HepG2 (cell line): ENCODE measurements around the gene ZNF556. TPM values are rescaled to one million over a fixed set of nuclear protein-coding genes. Genes with fewer than 3 reads are reported as not detected.

Experiments used
- ADNP ChIP-seq: sonication (generic); formaldehyde crosslinking; IDR thresholded peaks from 2 replicates; pipeline ENCODE4 v1.4.0; 2020; ENCODE audit warnings: missing genetic modification reagents
- BCLAF1 ChIP-seq: fragments of 450-650 bp; IDR thresholded peaks from 2 replicates; pipeline ENCODE4 v1.6.1; 2017; ENCODE audit warnings: mild to moderate bottlenecking
- ETV6 ChIP-seq: sonication (generic); formaldehyde crosslinking; conservative IDR thresholded peaks from 2 replicates; pipeline ENCODE4 v1.4.0; 2020; ENCODE audit warnings: missing genetic modification reagents
- HMGXB3 ChIP-seq: sonication (generic); formaldehyde crosslinking; IDR thresholded peaks from 2 replicates; pipeline ENCODE4 v1.4.0; 2020; ENCODE audit warnings: missing genetic modification reagents, borderline replicate concordance
- PAWR ChIP-seq: sonication (generic); formaldehyde crosslinking; IDR thresholded peaks from 2 replicates; pipeline ENCODE4 v1.4.0; 2020; ENCODE audit warnings: missing genetic modification reagents, mild to moderate bottlenecking, borderline replicate concordance
- SNRNP70 ChIP-seq: fragments of 200-400 bp; formaldehyde crosslinking; IDR thresholded peaks from 2 replicates; pipeline ENCODE4 v1.6.1; 2017; ENCODE audit warnings: mild to moderate bottlenecking, low read depth, low read length, moderate library complexity
- TBL1XR1 ChIP-seq: fragments of 150-350 bp; IDR thresholded peaks from 2 replicates; pipeline ENCODE4 v1.6.1; 2014; ENCODE audit warnings: borderline replicate concordance, low read length; ENCODE audit not compliant: partially characterized antibody
- TEAD2 ChIP-seq: sonication (generic); formaldehyde crosslinking; IDR thresholded peaks from 2 replicates; pipeline ENCODE4 v1.9.0; 2021; ENCODE audit warnings: missing genetic modification reagents
- TEAD3 ChIP-seq: optimal IDR thresholded peaks from 2 replicates; pipeline ENCODE3; 2016; ENCODE audit warnings: borderline replicate concordance
- TOE1 ChIP-seq: sonication (generic); formaldehyde crosslinking; IDR thresholded peaks from 2 replicates; pipeline ENCODE4 v1.4.0; 2020; ENCODE audit warnings: mild to moderate bottlenecking, missing genetic modification reagents
- ZNF207 ChIP-seq: fragments of 450-650 bp; IDR thresholded peaks from 2 replicates; pipeline ENCODE4 v1.6.1; 2016; ENCODE audit warnings: antibody characterized with exemption, borderline replicate concordance
- ZNF33A ChIP-seq: sonication (generic); formaldehyde crosslinking; IDR thresholded peaks from 2 replicates; pipeline ENCODE4 v1.5.1; 2020; ENCODE audit warnings: missing genetic modification reagents, mild to moderate bottlenecking, moderate library complexity, borderline replicate concordance
- ZNF430 ChIP-seq: sonication (generic); formaldehyde crosslinking; IDR thresholded peaks from 2 replicates; pipeline ENCODE4 v1.9.0; 2021; ENCODE audit warnings: mild to moderate bottlenecking, missing genetic modification reagents
- ZNF441 ChIP-seq: sonication (generic); formaldehyde crosslinking; IDR thresholded peaks from 2 replicates; pipeline ENCODE4 v1.7.0; 2021; ENCODE audit warnings: missing genetic modification reagents, borderline replicate concordance
- ZNF513 ChIP-seq: sonication (generic); formaldehyde crosslinking; conservative IDR thresholded peaks from 2 replicates; pipeline ENCODE4 v1.5.0; 2020; ENCODE audit warnings: missing genetic modification reagents
- ZNF557 ChIP-seq: sonication (generic); formaldehyde crosslinking; IDR thresholded peaks from 2 replicates; pipeline ENCODE4 v1.4.0; 2020; ENCODE audit warnings: missing genetic modification reagents
- ZNF567 ChIP-seq: sonication (generic); formaldehyde crosslinking; IDR thresholded peaks from 2 replicates; pipeline ENCODE4 v1.8.1; 2023; ENCODE audit warnings: mild to moderate bottlenecking, missing genetic modification reagents, borderline replicate concordance
- ZNF724P ChIP-seq: sonication (generic); formaldehyde crosslinking; IDR thresholded peaks from 2 replicates; pipeline ENCODE4 v1.8.0; 2022; ENCODE audit warnings: missing genetic modification reagents, borderline replicate concordance
- ZNF749 ChIP-seq: sonication (generic); formaldehyde crosslinking; IDR thresholded peaks from 2 replicates; pipeline ENCODE4 v1.8.0; 2022; ENCODE audit warnings: mild to moderate bottlenecking, missing genetic modification reagents, moderate library complexity, borderline replicate concordance
- ZNF879 ChIP-seq: sonication (generic); formaldehyde crosslinking; IDR thresholded peaks from 2 replicates; pipeline ENCODE4 v1.8.1; 2023; ENCODE audit warnings: missing genetic modification reagents
- polyA plus RNA-seq, 8 experiments: library from polyadenylated mRNA; depleted of rRNA in 3 of 8; stranded (reverse) in 7 of 8; unstranded in 1 of 8; fragments of >200 nt; fragmentation: Illumina TruSeq in 4 of 8; extraction: Trizol in 4 of 8; gene quantifications; 2 replicates each; pipeline versions ENCODE4 v1.2.1 to v1.2.3, GENCODE V29; 2011 to 2016; ENCODE audit warnings: low read depth in 4 of 8, missing spikeins in 1 of 8, mixed read lengths in 1 of 8; ENCODE audit not compliant: insufficient read depth in 1 of 8
- total RNA-seq, 5 experiments: library from RNA; depleted of rRNA; stranded (reverse); fragments of >200 nt; fragmentation: Illumina TruSeq; extraction: Trizol; gene quantifications; 2 replicates each; pipeline ENCODE4 v1.2.3, GENCODE V29; 2016; ENCODE audit warnings: low read depth in 1 of 5

Gene ZNF556
- total and polyA plus RNA-seq, 2 of the 13 experiments (the other 11 are each of a cell fraction or from before 2014, with no cell fraction given) = 4.2 to 28.6 TPM

- no peak for TF ChIP-seq ZNF513 (CRISPR knock-in tag)
- TF ChIP-seq TEAD2 = no peak
- TF ChIP-seq TBL1XR1 = no peak
- no peak for TF ChIP-seq ZNF567 (CRISPR knock-in tag)
- no peak for TF ChIP-seq ZNF207
- TF ChIP-seq BCLAF1 = no peak
- TF ChIP-seq HMGXB3 (CRISPR knock-in tag) = peak; percentile 98
- no peak for TF ChIP-seq ETV6 (CRISPR knock-in tag)
- no peak for TF ChIP-seq SNRNP70
- TF ChIP-seq PAWR (CRISPR knock-in tag) = no peak
- TF ChIP-seq ZNF557 (CRISPR knock-in tag) = no peak
- no peak for TF ChIP-seq ADNP (CRISPR knock-in tag)
- TF ChIP-seq ZNF749 (CRISPR knock-in tag) = peak; percentile 24; the same call in 1 of the 2 replicates
- peak; percentile 61; the same call in 1 of the 2 replicates for TF ChIP-seq ZNF879
- TF ChIP-seq TEAD3 = no peak
- TF ChIP-seq ZNF724P (CRISPR knock-in tag) = peak; percentile 84; the same call in 1 of the 2 replicates
- TF ChIP-seq ZNF33A (CRISPR knock-in tag) = no peak
- peak; percentile 72; the same call in 1 of the 2 replicates for TF ChIP-seq ZNF441 (CRISPR knock-in tag)
- no peak for TF ChIP-seq TOE1 (CRISPR knock-in tag)
- 0 out of 2 replicates have a peak, but pooled peaks have one; percentile 20 for TF ChIP-seq ZNF430
These were observed 33.4 kb downstream of the ZNF556 start, which contains the start of gene ZNF57 (continued) for GRCh38 chr19:2900296-2901252.
